CD4-positive, alpha-beta T cell treated with Interleukin-21 for 1 hour (primary cell): ENCODE measurements around the gene SYNPO.

Experiments used
- DNase-seq: peaks from one replicate; pipeline ENCODE4 v3.0.0-alpha.2; 2020

The SYNPO gene

GRCh38 chr5:150625831-150626746 is 14.4 kb upstream of the SYNPO start:
- no peak for DNase-seq

DNA sequence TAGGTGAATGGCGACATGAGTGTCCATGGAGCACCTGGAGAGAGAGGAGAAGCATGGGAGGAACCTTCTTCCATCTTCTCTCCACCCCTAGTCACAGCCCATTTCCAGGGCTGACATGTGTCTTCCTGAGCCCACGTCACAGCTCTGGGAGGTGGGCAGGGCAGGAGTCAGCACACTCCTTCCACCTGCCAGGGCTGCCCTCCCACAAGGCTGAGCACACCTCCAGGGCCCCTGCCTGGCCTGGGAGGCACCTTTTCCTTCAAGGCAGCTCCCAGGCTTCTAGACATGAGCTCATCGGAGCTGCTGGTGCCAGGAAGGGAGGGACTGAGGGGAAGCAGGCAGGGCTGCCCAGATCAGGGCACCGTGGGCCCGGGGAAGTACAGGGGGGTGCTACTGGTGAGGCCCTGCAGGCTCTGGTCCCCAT is 13.6 kb upstream of the SYNPO start:
- no peak for DNase-seq

DNA sequence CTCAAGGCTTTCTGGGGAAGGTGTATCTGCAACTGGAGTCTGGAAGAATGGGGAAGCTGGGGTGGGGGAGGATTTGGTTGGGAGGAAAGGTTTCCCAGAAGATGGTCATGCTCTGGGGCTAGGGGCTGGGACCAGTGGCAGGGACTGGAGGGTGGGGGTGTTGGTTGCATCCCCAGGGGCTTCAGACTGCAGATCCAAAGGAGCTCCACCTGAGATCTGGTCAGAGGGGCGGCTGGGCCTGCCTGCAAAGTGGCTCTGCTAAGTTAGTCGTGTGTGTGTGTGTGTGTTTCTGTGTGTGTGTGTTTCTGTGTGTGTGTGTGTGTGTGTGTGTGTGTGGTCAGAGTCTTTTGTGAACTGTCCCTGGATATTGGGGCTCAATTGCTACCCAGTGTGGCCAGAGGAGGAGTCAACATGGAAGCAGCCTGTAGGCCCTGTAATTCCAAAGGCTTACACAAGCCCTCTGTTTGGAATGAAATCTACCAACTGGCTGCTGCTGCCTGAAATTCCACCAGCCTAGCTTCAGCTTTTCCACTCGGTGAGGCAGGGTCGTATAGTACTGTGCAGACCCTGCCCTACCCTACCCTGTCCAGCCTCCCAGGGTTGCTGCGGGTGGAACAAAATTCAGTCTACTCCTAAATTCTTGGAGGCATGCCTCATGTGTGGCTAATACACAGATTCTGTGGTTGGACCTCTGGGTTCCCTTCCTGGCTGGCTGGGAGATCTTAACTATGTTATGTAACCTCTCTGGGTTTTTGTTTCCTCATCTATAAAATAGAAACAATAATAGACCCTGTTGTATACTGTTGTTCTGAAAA is 12.5 kb upstream of the SYNPO start:
- no peak for DNase-seq

DNA sequence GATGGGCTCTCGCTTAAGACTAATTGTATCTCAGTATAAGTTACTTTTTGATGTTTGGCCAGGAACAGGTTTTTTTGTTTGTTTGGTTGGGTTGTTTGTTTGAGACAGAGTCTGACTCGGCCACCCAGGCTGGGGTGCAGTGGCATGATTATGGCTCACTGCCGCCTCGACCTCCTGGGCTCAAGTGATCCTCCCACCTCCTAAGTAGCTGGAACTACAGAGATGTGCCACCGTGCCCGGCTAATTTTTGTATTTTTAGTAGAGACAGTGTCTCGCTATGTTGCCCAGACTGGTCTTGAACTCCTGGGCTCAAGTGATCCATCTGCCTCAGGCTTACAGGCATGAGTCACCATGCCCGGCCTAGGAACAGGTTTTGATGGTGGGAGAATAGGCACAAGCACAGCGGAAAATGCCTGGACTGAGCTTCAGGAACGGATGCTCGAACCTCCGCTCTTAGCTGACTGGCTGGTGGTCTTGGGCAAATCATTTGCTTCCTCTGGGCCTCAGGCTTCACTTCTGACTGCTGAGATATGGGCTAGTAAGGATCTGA is 11.4 kb upstream of the SYNPO start:
- DNase-seq, result no peak

- no peak for DNase-seq
Measured at GRCh38 chr5:150630016-150630415, 10.4 kb upstream of the SYNPO start.

- DNase-seq, result no peak
Measured at GRCh38 chr5:150630461-150631325, 9.8 kb upstream of the SYNPO start.

GRCh38 chr5:150631326-150631701 is 9.1 kb upstream of the SYNPO start:
- no peak for DNase-seq

GRCh38 chr5:150632305-150633160 is 7.9 kb upstream of the SYNPO start:
- no peak for DNase-seq

- no peak for DNase-seq
Measured at GRCh38 chr5:150633429-150633828, 7.0 kb upstream of the SYNPO start.

- no peak for DNase-seq
Measured at GRCh38 chr5:150636391-150637244, 3.8 kb upstream of the SYNPO start.

DNA sequence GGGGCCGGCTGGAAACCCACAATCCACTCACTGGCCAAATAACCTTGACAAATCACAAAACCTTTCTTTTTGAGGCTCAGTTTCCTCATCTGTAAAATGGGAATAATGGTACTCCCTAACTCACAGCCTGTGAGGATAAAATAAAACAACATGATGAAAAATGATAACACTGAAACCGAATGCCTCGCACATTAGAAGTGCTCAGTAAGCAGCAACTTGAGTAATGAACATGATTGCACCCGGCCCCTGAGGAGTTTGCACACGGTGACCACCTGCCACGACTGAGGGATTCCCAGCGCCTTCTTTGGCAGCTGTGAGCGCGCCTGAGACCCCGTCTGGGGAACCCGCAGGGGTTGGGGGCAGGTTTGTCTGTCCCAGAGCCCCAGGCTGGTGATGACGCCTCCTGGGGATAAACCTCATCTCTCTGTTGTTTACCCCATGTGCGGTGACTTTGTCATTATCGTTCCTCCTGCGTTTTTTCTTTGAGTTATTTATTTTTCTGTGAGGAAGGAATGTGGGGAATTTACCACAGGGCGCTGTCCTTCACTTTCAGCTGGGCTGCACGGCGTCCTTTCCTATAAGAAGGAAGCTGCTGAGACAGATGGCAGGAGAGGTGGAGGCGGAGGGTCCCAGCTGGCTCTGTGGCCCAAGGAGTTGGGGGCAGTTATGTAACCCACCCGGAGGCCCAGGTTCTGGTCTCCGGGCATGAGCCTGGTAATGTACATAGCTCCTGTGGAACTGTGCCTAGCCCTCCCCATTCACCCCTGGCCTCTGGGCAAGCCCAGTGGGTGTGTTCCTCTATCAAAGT is 3.0 kb upstream of the SYNPO start:
- DNase-seq, result no peak

- DNase-seq, result no peak
Measured at GRCh38 chr5:150638053-150638444, 2.4 kb upstream of the SYNPO start.

DNA sequence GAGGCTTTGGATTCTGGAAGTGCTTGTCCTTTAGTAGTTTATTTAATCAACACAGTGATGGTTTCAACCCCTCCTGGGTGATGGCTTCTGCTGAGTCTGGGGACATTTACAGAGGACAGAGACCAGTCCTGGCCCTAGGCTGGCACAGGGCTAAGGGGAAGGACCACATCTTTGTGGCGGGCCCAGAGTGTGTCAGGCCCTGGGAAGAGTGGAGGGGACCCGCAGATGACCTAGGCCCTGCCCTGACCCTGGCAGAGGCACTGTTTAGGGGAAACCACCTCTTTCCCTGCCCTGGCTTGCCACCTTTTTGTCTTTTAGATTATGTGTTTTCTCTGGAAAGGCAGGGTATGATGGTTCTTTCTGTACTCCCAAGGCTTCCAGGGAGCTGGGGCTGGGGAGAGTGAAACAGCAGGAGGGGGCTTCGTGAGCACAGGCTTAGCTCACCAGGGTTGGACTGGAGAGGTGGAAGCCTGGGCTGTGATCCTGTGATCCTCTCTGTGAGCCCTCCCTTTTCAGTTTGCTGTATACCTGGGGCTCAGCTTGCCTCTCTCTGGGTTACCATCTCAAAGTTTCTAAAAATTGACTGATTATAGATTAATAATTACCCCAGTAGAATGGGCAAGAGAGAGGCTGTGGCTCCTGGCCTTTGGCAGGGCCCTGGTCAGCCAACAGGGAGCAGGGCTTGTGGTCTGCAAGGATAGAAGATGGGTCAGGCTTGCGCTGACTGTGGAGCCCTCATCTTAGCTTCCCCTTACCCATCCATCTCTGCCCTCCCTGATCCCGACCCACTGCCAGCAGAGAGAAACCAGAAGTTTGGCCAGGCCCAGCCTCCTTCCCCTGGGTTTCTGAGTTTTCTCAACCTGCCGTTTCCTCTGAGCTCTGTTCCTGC is 1.7 kb upstream of the SYNPO start:
- DNase-seq, result no peak

- no peak for DNase-seq
Measured at GRCh38 chr5:150639377-150639692, 1.1 kb upstream of the SYNPO start.

GRCh38 chr5:150639751-150640150 is 709 bp upstream of the SYNPO start:
- DNase-seq, result no peak

DNA sequence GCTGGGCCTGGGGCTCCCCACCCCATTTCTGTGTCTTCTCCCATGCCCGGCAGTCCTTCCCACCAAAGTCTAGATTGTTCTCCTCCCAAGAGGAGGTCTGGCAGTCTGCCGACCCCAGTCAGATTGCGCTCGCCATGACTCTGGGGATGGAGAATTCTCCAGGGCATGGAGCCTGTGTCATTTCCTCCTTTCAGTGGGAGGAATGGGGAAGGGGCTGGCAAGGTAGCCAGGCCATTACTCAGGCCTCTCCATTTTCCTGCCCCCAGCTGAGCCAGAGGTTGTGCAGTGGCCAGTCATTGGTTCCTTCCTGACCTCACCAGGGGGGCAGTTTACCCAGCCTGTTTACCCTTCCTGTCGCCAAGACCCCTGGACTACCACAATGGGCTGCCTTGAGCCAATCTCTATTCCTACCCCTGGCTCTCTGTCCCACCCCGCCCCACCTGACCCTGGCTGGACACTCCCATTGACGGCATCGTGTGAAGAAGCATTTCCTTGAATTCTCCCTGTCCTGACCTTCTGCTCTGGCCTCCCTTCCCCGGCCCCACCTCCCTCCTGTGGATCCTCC is 628 bp downstream of the SYNPO start:
- no peak for DNase-seq

- no peak for DNase-seq
Measured at GRCh38 chr5:150641824-150642566, 1.5 kb downstream of the SYNPO start.

GRCh38 chr5:150642567-150642927 is 2.1 kb downstream of the SYNPO start:
- no peak for DNase-seq
